ENCODE results near the gene ILDR1.

GRCh38 chr3:121981473-121981872 is 40.6 kb downstream of the ILDR1 start:
- no peak for TF ChIP-seq BCL11A (IDR thresholded peaks at IDR 0.05; ENCODE audit: low read depth in 2 of 2, low read length in 2 of 2)
- TF ChIP-seq GABPA (IDR thresholded peaks at IDR 0.05; ENCODE audit: borderline replicate concordance, insufficient read depth, low read length): no peak
- TF ChIP-seq CBX5 (IDR thresholded peaks at IDR 0.05; ENCODE audit: low read depth, low read length): no peak
- no peak for TF ChIP-seq YY1 (IDR thresholded peaks at IDR 0.05; ENCODE audit: low read depth, low read length)
- no peak for TF ChIP-seq CTCF (IDR thresholded peaks at IDR 0.05; ENCODE audit: control extremely low read depth in 1 of 3, insufficient read depth in 1 of 3, low read depth in 1 of 3, low read length in 3 of 3)
- no peak for TF ChIP-seq ATF3 (IDR thresholded peaks at IDR 0.05; ENCODE audit: insufficient read depth, low read depth, low read length)

Data from H1 (cell line).